Measurements from ENCODE around the gene CREB3L2.

DNA sequence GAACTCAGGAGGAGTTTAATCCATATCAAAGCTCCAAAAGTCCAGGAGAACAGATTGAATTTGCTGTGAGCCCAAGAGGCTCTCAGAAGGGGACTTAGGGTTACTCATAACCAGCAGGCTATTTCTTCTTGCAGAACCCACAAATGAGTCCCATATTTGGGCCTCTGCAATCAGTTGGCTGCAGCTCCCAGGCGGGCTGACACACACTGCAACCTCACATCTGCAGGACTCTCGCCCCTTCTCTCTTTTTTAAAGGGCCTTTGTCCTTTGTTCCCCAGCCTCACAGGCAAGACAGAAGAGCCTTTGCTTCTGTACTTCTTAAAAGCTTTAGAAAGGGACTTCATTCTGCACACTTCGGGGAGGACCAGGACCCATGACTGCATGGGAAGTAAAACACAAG lies 26.7 kb downstream of the CREB3L2 start:
- TF ChIP-seq JUND (IDR thresholded peaks at IDR 0.05) (no peak), NRF1 (IDR thresholded peaks at IDR 0.05; ENCODE audit: low read depth, low read length) (no peak), MXI1 (IDR thresholded peaks at IDR 0.05; ENCODE audit: low read depth, low read length) (no peak), TAF1 (IDR thresholded peaks at IDR 0.05; ENCODE audit: borderline replicate concordance, low read depth, low read length) (no peak), USF2 (IDR thresholded peaks at IDR 0.05; ENCODE audit: borderline replicate concordance, low read depth, low read length) (no peak), POLR2AphosphoS5 (IDR thresholded peaks at IDR 0.05; ENCODE audit: low read depth, low read length) (no peak), FOXM1 (IDR thresholded peaks at IDR 0.05; ENCODE audit: low read depth) (no peak), SMC3 (IDR thresholded peaks at IDR 0.05; ENCODE audit: low read depth, low read length) (no peak)
- TF ChIP-seq, protein P1, sequence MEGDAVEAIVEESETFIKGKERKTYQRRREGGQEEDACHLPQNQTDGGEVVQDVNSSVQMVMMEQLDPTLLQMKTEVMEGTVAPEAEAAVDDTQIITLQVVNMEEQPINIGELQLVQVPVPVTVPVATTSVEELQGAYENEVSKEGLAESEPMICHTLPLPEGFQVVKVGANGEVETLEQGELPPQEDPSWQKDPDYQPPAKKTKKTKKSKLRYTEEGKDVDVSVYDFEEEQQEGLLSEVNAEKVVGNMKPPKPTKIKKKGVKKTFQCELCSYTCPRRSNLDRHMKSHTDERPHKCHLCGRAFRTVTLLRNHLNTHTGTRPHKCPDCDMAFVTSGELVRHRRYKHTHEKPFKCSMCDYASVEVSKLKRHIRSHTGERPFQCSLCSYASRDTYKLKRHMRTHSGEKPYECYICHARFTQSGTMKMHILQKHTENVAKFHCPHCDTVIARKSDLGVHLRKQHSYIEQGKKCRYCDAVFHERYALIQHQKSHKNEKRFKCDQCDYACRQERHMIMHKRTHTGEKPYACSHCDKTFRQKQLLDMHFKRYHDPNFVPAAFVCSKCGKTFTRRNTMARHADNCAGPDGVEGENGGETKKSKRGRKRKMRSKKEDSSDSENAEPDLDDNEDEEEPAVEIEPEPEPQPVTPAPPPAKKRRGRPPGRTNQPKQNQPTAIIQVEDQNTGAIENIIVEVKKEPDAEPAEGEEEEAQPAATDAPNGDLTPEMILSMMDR (IDR thresholded peaks at IDR 0.05), result no peak

All from SK-N-SH (cell line).